SKM-1 (cell line): ENCODE measurements around the gene ZNF610.

Source experiments
- DNase-seq: peaks from one replicate; lab custom pipeline; 2025; ENCODE audit not compliant: unreplicated experiment; lab: John Stamatoyannopoulos, UW

The ZNF610 gene

GRCh38 chr19:52397310-52398080 is 61.5 kb downstream of the ZNF610 start, which contains the start of gene ZNF528:
Gene ZNF528, plus strand, starts transcription at chr19:52397849. Its CDS starts 4,165 bp downstream, at chr19:52402014.
- DNase-seq, result no peak

GRCh38 chr19:52398081-52398441 is 62.0 kb downstream of the ZNF610 start:
- DNase-seq, result no peak

GRCh38 chr19:52410276-52410675 is 74.2 kb downstream of the ZNF610 start:
- no peak for DNase-seq

- no peak for DNase-seq
Measured at GRCh38 chr19:52415711-52416110, 79.7 kb downstream of the ZNF610 start.
